Measurements from ENCODE around the gene PARN. TPM values are rescaled to one million over a fixed set of nuclear protein-coding genes. Genes with fewer than 3 reads are reported as not detected.
A peak's percentile ranks its signal among the peaks of the same experiment; 100 is the strongest.

Gene PARN
- total and polyA plus RNA-seq, 2 of the 8 experiments (the other 6 are each of a cell fraction or from before 2014, with no cell fraction given), result 24.5 to 44.6 TPM

DNA sequence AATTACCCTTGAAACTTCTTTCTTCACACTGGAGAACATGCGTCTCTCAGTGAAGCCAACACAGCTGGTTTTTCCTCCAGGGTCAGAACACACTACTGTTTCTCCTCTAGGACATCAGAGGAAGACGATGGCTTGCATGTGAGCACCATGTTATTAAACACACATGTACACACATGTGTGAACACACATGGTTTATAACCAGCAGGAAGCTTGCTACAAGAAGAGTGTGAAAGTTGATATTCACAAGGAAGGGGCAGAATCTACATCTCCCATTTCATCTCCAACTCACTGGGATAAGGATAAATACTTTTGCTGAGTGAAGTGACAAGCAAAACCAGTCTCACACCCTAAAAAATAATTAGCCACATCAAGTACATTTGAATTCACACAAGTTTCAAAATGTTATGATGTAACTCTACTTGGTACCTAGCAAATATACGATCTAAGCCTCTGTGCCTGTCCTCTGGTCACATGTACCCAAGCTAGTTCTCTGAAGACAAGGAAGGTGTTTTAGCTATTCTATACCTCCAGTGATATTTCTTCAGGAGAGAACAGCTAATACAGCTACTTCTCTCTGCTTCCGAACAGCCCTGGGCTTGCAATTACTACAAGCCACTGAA lies 127.7 kb downstream of the PARN start:
- ChIA-PET POLR2A (ENCODE audit: partially characterized antibody) (interaction anchor here (0.8 to 2.3 kb wide), 4 partner anchors 9 to 199 kb away, joined by 3 to 10 read pairs (median 4); no protein-coding TSS in a partner anchor), CTCF (ENCODE audit: partially characterized antibody) (interaction anchor here (1.1 to 4.2 kb wide), 7 partner anchors 11 to 203 kb away, joined by 3 to 28 read pairs (median 5); no protein-coding TSS in a partner anchor)
- H4K20me1 ChIP-seq (replicated peaks in 1 of 2; ENCODE audit: control insufficient read depth in 1 of 2, insufficient read depth in 2 of 2, low read length in 2 of 2), result no peaks in the 10 kb centered on the region
- no peaks in the 10 kb centered on the region for H3K9me3 ChIP-seq (ENCODE audit: insufficient read depth in 2 of 2, low read depth in 1 of 2, low read length in 1 of 2)
- H3K4ac ChIP-seq (replicated peaks; ENCODE audit: insufficient read length, low read depth, low read length), result no peak overlapping the region
- no peak overlapping the region for H2BK20ac ChIP-seq (ENCODE audit: low read length)
- no peak overlapping the region for H3K9ac ChIP-seq (replicated peaks in 1 of 4; ENCODE audit: extremely low read depth in 1 of 4, low read depth in 3 of 4, low read length in 3 of 4)
- H3K23ac ChIP-seq (ENCODE audit: insufficient read length), result no peak overlapping the region
- peak overlapping the region; percentile 65 for H3K18ac ChIP-seq (ENCODE audit: extremely low read depth, low read length)
- H4K91ac ChIP-seq (replicated peaks; ENCODE audit: insufficient read length, low read length), result no peak overlapping the region
- H3K79me1 ChIP-seq (ENCODE audit: low read depth, low read length), result no peaks in the 10 kb centered on the region; the same call in 1 of the 2 replicates
- H4K8ac ChIP-seq (ENCODE audit: extremely low read depth, insufficient read depth, low read length), result no peak overlapping the region
- H2AFZ ChIP-seq (ENCODE audit: low read length), result no peak overlapping the region
- H2BK120ac ChIP-seq (replicated peaks; ENCODE audit: low read depth, low read length), result peak overlapping the region; percentile 25
- no peaks in the 10 kb centered on the region for H3K36me3 ChIP-seq (ENCODE audit: control insufficient read depth in 2 of 4, insufficient read depth in 4 of 4, low read length in 3 of 4)
- peak overlapping the region; percentile 62; the same call in 1 of the 2 replicates for H2BK5ac ChIP-seq (ENCODE audit: low read depth, low read length)
- peaks cover 12 to 34% (median 16%) of the 10 kb centered on the region in 4 experiments for H3K4me1 ChIP-seq (replicated peaks in 1 of 4; ENCODE audit: control insufficient read depth in 3 of 4, insufficient read depth in 4 of 4, low read length in 3 of 4)
- WGBS, 2 experiments (ENCODE audit: extremely low coverage in 1 of 2, insufficient coverage in 1 of 2, insufficient read length in 1 of 2, insufficient replicate concordance in 2 of 2, low coverage in 1 of 2, low lambda C conversion rate in 2 of 2, missing lambda C conversion rate in 1 of 2), result 85% methylated on average over 4 of the region's 4 CpGs; no CpG with 5 or more reads in 1 of the 2 experiments
- H3K79me2 ChIP-seq (ENCODE audit: control insufficient read depth in 1 of 2, insufficient read depth in 2 of 2, low read length in 2 of 2), result no peaks in the 10 kb centered on the region; a peak in 1 of 4 replicates
- no peak overlapping the region for H4K5ac ChIP-seq (ENCODE audit: insufficient read length, low read depth, low read length)
- no peak for DNase-seq (ENCODE audit: low read depth in 1 of 2, low spot score in 2 of 2)
- H2BK15ac ChIP-seq (ENCODE audit: low read length), result no peak overlapping the region
- H3K4me3 ChIP-seq (ENCODE audit: extremely low read depth in 1 of 4, insufficient read depth in 2 of 4, low read depth in 3 of 4, low read length in 4 of 4), result no peak overlapping the region
- no peak overlapping the region for H3K27ac ChIP-seq (ENCODE audit: low read depth, low read length)
- peak overlapping the region; percentile 11 for H2BK12ac ChIP-seq (ENCODE audit: low read depth, low read length)
- no peak overlapping the region for H3K14ac ChIP-seq (ENCODE audit: insufficient read length)
- no peaks in the 10 kb centered on the region for H3K27me3 ChIP-seq (replicated peaks in 1 of 4; ENCODE audit: control insufficient read depth in 3 of 4, extremely low read depth in 1 of 4, insufficient read depth in 3 of 4, low read length in 3 of 4)
- peak overlapping the region; percentile 89; the same call in 1 of the 2 replicates for H2AK5ac ChIP-seq (ENCODE audit: low read depth, low read length)
- H3K4me2 ChIP-seq (ENCODE audit: insufficient read depth in 1 of 2, low read depth in 2 of 2, low read length in 2 of 2), result 0 out of 4 replicates have a peak overlapping the region, but pooled peaks of 1 of the 2 experiments have one; percentile 24
- H3K56ac ChIP-seq (replicated peaks; ENCODE audit: insufficient read length, low read depth, low read length), result no peak overlapping the region
- FAIRE-seq, result no peak
- no peaks in the 10 kb centered on the region for H3K23me2 ChIP-seq (ENCODE audit: low read depth, low read length)
- TF ChIP-seq BACH1 (IDR thresholded peaks at IDR 0.05; ENCODE audit: low read length) (no peak), EZH2 (IDR thresholded peaks at IDR 0.05; ENCODE audit: low read depth, low read length, severe bottlenecking) (no peak), JUN (IDR thresholded peaks at IDR 0.05; ENCODE audit: low read depth, low read length) (no peak), POU5F1 (IDR thresholded peaks at IDR 0.05; ENCODE audit: low read depth, low read length) (no peak), SIRT6 (IDR thresholded peaks at IDR 0.05; ENCODE audit: low read length) (no peak), ZNF274 (IDR thresholded peaks at IDR 0.05; ENCODE audit: borderline replicate concordance, extremely low read depth, low read length) (no peak), CTBP2 (IDR thresholded peaks at IDR 0.05; ENCODE audit: borderline replicate concordance, insufficient read depth, insufficient read length, low read length) (no peak), EP300 (IDR thresholded peaks at IDR 0.05; ENCODE audit: borderline replicate concordance in 1 of 2, low read depth in 2 of 2, low read length in 2 of 2) (no peak), SIX5 (IDR thresholded peaks at IDR 0.05; ENCODE audit: low read depth, low read length) (no peak), SAP30 (IDR thresholded peaks at IDR 0.05; ENCODE audit: insufficient read depth, insufficient replicate concordance, low read length) (no peak)
- TF ChIP-seq, protein P1, sequence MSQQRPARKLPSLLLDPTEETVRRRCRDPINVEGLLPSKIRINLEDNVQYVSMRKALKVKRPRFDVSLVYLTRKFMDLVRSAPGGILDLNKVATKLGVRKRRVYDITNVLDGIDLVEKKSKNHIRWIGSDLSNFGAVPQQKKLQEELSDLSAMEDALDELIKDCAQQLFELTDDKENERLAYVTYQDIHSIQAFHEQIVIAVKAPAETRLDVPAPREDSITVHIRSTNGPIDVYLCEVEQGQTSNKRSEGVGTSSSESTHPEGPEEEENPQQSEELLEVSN (IDR thresholded peaks at IDR 0.05), result no peak
